Body of pancreas (tissue), 4 donors: ENCODE data around the gene GABRQ. TPM values are rescaled to one million over a fixed set of nuclear protein-coding genes. Genes with fewer than 3 reads are reported as not detected.

Experiments
- ATAC-seq: fragments of 150-250 bp; one replicate; pipeline ENCODE4 v1.9.1; 2016
- DNase-seq, 4 donors: peaks; one replicate each; pipeline ENCODE4 v3.0.0-alpha.2; 2019
- H3K27ac ChIP-seq, 4 donors: fragments of 200-600 bp; sonication (generic); 1 replicate in 3 of 4; 2 replicates in 1 of 4; pipeline versions ENCODE4 v1.5.1 to v1.6.1; 2016 to 2019; ENCODE audit warnings: mild to moderate bottlenecking in 1 of 4, mixed read lengths in 1 of 4, moderate library complexity in 1 of 4
- H3K27me3 ChIP-seq, 2 donors: fragments of 200-600 bp; sonication (generic); one replicate each; pipeline ENCODE4 v1.6.0; 2016; ENCODE audit warnings: mild to moderate bottlenecking in 1 of 2
- H3K36me3 ChIP-seq, 2 donors: fragments of 200-600 bp; sonication (generic); replicated peaks in 1 of 2; 2 replicates each; pipeline ENCODE4 v1.5.1; 2016; ENCODE audit warnings: low read depth in 2 of 2; ENCODE audit not compliant: insufficient read depth in 1 of 2
- H3K4me1 ChIP-seq: fragments of 200-600 bp; sonication (generic); one replicate; pipeline ENCODE4 v1.6.0; 2016
- H3K4me3 ChIP-seq, 2 donors: fragments of 200-600 bp; sonication (generic); 1 replicate in 1 of 2; 2 replicates in 1 of 2; pipeline ENCODE4 v1.5.1; 2016 to 2019
- H3K9me3 ChIP-seq, 3 donors: fragments of 200-600 bp; sonication (generic); 1 replicate in 2 of 3; 2 replicates in 1 of 3; pipeline ENCODE4 v1.5.1; 2016
- CTCF ChIP-seq, 7 experiments: fragments of 450-650 bp in 4 of 7; fragments of 200-600 bp in 3 of 7; sonication (generic) in 3 of 7; IDR thresholded peaks; one replicate each; pipeline ENCODE4 v1.5.1; 2016 to 2019; ENCODE audit warnings: antibody characterized with exemption in 7 of 7
- POLR2A ChIP-seq, 3 donors: fragments of 450-650 bp; IDR thresholded peaks; one replicate each; pipeline ENCODE4 v1.6.1; 2016; ENCODE audit warnings: antibody characterized with exemption in 3 of 3, mild to moderate bottlenecking in 2 of 3
- WGBS, 2 donors: methylation state at CpG; one replicate each; pipeline ENCODE4 v1.1.5; 2017; 5-methylcytosine and 5-hydroxymethylcytosine counted together
- intact Hi-C: fragments of 100-400 bp; cut with DNase I; formaldehyde crosslinking; loops from one replicate; pipeline ENCODE4 v1.15.1; 2023
- total RNA-seq, 2 donors: library from RNA; depleted of rRNA; stranded (reverse); fragments of >200 nt; gene quantifications; one replicate each; pipeline ENCODE4 v1.1.0, GENCODE V29; 2016

The GABRQ gene
- total RNA-seq, 2 donors from 2014 or later = not detected

- TF ChIP-seq POLR2A (IDR thresholded peaks at IDR 0.05) (no peak), CTCF (IDR thresholded peaks at IDR 0.05) (no peak)
- Histone ChIP-seq H3K27me3 (no peaks in the 10 kb centered on the region), H3K9me3 (no peaks in the 10 kb centered on the region), H3K4me3 (no peak overlapping the region), H3K27ac (no peak overlapping the region), H3K36me3 (no peaks in the 10 kb centered on the region), H3K4me1 (no peaks in the 10 kb centered on the region)
- intact Hi-C loops = no loop called here
- DNase-seq (no peak), ATAC-seq (no peak)
- 78 to 80% methylated on average over 9 to 16 of the region's 18 CpGs for WGBS, 2 donors
These were observed 2.5 kb downstream of the GABRQ start for GRCh38 chrX:152640034-152640818.

GRCh38 chrX:152641256-152641875 is 3.7 kb downstream of the GABRQ start:
- no peak for ATAC-seq
- 52 to 69% methylated on average over 7 to 9 of the region's 10 CpGs for WGBS, 2 donors
- intact Hi-C loops = no loop called here
- H3K4me3 ChIP-seq = no peak overlapping the region
- H3K9me3 ChIP-seq = no peaks in the 10 kb centered on the region
- H3K36me3 ChIP-seq = no peaks in the 10 kb centered on the region
- no peak for DNase-seq
- no peaks in the 10 kb centered on the region for H3K27me3 ChIP-seq
- no peaks in the 10 kb centered on the region for H3K4me1 ChIP-seq
- TF ChIP-seq POLR2A (IDR thresholded peaks at IDR 0.05) (no peak), CTCF (IDR thresholded peaks at IDR 0.05) (no peak)
- H3K27ac ChIP-seq = no peak overlapping the region

GRCh38 chrX:152641996-152642395 is 4.3 kb downstream of the GABRQ start:
- H3K4me1 ChIP-seq = no peaks in the 10 kb centered on the region
- H3K27me3 ChIP-seq = no peaks in the 10 kb centered on the region
- TF ChIP-seq POLR2A (IDR thresholded peaks at IDR 0.05) (no peak), CTCF (IDR thresholded peaks at IDR 0.05) (no peak)
- ATAC-seq (no peak), DNase-seq (no peak)
- H3K9me3 ChIP-seq = no peaks in the 10 kb centered on the region
- WGBS, 2 donors = 49 to 58% methylated on average over 5 of the region's 6 CpGs
- no peak overlapping the region for H3K4me3 ChIP-seq
- intact Hi-C loops = no loop called here
- no peak overlapping the region for H3K27ac ChIP-seq
- H3K36me3 ChIP-seq = no peaks in the 10 kb centered on the region

- H3K4me1 ChIP-seq = no peaks in the 10 kb centered on the region
- no peak overlapping the region for H3K4me3 ChIP-seq
- 64 to 65% methylated on average over 3 to 8 of the region's 11 CpGs for WGBS, 2 donors
- H3K27me3 ChIP-seq = no peaks in the 10 kb centered on the region
- ATAC-seq (no peak), DNase-seq (no peak)
- intact Hi-C loops = no loop called here
- H3K36me3 ChIP-seq = no peaks in the 10 kb centered on the region
- no peak overlapping the region for H3K27ac ChIP-seq
- TF ChIP-seq POLR2A (IDR thresholded peaks at IDR 0.05) (no peak), CTCF (IDR thresholded peaks at IDR 0.05) (no peak)
- H3K9me3 ChIP-seq = no peaks in the 10 kb centered on the region
These were observed 5.4 kb downstream of the GABRQ start for GRCh38 chrX:152642931-152643564.
